HT-29 (cell line): ENCODE results near the gene VMAC. TPM values are rescaled to one million over a fixed set of nuclear protein-coding genes. Genes with fewer than 3 reads are reported as not detected.

ENCODE experiments used
- DNase-seq: peaks from one replicate; pipeline ENCODE4 v3.0.0-alpha.2; 2015; ENCODE audit warnings: low spot score
- total RNA-seq: library from RNA; depleted of rRNA; stranded (reverse); fragments of >200 nt; shearing (Covaris generic); gene quantifications from 2 replicates; pipeline ENCODE4 v1.2.3, GENCODE V29; 2014

The VMAC gene
- total RNA-seq, 1 experiment from 2014 or later: 6.0 TPM

DNA sequence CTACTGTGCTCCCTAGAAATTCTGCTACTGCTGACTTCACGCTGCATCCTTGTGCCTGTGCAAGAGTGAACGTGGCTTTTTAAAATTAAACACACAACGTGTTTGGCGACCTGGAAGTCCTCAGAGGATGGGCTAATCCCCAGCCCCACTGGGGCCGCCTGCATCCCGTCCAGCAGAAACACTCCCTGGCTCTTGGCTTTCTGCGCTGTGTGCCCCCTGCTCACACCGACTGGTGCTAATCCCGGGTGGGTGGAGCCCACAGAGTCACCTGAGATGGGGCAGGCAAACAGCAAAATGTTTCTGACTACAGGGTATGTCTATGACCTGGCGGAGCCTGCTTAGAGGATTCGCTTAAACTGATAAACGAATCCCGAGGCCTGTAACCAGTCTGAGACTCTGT, 24.5 kb downstream of the VMAC start:
- DNase-seq: no peak

DNA sequence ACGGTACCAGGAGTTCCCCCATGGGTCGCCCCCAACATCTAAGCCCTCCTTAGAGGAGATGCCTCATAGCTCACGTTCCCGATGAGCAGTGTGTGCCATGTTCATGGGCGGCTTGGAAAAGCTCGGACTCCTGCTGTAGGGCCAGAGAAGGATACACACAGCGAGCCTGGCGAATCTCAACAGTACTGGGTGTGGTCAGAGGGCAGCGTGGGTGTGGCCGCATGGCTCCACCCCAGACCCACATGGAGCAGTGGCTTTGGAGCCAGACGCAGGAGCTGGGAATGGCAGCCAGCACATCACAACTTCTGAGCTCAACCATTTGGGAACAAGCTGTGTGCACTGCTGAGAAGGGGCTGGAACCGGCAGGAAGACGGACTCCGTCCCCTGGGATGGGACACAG, 25.0 kb downstream of the VMAC start:
- DNase-seq: no peak

DNA sequence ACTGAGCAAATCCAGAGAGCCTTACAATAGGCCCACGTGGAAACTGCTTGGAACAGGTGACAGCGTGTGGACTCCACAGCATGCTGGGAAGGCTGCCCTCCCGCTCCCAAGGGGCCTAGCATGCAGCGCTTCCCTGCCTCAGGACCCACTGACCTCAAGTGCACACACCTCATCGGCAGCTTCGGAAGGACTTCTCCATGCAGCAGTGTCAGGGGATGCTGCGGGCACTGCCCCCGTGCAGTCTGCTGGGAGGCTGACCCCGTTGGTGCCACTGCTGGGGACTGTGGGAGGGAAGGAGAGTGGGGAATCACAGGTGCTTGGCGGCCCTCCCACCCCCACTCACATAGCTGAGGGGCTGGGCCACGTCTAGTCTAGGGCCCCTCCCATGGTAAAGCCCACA, 26.6 kb downstream of the VMAC start:
- DNase-seq: no peak

DNA sequence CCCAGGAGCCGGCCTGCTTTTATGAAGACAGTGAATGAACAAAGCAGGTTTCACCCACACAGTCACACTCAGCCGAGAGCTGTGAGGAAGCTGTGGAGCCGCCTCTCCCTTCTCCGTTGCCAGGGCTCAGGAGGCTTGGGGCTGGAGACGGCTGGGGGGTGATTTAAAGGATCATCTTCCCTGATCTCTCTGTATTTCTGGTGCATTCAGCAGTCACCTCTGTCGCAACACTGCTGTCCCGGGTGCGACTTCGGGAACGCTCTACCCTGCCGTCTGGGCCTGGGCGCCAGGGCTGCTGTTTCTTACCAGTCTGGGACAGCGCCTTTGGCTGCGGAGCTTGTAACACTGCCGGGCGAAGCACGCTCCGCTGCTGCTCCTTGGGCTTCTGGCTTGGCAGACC, 27.5 kb downstream of the VMAC start:
- DNase-seq: no peak

DNA sequence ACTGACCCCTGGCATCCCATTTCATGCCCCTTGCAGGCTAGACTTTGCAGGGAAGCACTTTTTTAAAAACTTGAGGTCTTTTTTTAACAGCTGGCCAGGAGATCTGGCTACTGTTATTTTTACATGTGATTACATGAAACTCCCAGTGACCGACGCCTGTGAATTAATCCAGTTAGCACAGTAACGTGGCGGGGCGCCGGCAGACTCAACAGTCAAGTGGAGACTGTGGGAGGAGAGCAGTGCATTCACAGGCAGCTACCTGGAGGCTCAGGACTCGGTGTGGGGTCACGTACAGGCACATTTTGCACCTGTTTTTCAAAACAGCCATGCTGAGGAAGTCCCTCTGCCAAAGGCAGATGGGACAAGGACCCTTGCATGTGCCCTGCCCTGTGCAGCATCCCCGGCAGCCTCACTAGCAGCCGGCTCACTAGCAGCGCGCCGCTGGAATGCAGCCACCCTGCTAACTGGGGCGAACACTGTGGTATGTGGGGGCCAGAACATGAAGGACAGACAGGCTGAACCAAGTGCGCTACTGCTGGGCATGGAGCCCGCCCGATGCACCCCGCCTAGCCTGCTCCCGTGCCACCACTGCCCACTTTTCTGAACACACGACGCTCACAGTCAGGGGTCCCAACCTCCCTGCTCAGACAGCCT, 28.1 kb downstream of the VMAC start:
- DNase-seq: no peak

DNA sequence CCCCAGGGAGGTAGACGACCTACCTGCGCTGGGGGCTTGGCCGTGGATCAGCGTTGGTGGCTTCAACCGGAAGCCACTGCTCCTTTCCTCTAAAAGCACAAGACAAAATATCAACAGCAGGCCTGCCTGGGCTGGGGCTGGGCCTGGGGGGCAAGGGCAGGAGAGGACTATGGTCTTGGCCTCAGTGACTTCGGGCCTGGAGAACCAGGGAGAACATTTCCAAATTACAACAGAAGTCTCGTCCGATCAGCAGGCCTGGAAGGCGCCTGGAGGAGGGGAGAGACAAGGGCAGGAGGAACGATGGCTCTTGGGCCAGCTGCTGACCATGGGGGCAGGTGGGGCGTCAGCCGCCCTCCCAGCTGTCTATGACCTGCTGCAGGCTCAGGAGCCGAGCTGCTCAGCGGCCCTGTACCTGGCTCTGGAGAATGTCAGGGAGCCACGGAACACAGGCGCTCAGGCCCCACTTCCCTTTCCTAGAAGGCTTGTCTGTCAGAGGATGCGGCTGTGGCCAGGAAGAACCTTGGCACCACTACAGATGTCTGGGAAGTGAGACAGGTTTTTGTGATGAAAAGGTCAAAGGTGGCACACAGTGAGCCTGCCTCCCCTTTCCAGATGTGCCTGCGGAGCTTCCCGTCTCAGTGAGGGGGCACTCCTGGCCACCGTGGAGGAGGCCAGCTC, 28.9 kb downstream of the VMAC start:
- DNase-seq: no peak

DNA sequence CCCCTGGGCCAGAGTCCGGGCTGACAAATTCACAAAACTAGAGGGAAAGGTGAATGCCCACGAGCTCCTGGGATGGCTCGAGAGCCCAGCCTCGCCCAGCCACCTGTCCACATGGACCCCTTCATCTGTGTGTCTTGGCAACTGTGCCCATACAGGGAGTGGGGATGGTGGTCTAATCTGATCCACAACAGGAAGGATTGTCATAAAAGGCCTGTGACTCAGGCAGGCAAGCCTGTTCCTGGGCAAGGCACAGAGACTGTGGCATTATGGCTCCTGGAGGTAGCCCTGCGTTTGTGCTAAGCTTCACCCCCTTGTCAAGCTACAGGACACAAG, 29.4 kb downstream of the VMAC start:
- DNase-seq: no peak

DNA sequence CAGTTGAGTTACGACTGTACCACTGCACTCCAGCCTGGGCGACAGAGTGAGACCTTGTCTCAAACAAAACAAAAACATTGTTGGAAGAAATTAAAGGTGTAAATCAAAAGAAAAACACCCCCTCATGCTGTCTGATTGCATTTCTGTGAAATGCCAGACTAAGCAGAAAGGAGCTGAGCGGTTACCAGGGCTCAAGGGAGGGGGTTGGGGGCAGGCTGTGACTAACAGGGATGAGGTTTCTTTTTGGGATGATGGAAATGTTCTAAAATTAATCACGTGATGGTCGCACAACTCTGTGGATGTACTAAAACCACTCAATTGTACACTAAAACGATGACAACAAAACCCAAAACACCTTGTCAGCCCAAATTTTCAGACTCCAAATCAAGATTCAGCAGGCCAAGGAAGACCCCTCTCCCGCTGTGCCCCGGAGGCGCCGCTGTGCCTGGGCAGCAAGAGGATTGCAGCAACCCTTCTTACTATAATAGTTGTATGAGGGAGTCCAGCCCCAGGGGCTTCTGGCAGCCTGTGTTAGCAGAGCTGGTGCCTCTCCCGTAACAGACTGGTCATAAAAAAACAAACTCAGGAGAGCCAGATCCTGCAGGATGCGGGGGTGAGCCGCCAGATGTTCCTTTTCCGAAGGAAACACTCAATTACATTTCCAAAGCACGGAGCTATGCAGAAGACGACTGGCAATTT, 30.3 kb downstream of the VMAC start:
- DNase-seq: no peak

DNA sequence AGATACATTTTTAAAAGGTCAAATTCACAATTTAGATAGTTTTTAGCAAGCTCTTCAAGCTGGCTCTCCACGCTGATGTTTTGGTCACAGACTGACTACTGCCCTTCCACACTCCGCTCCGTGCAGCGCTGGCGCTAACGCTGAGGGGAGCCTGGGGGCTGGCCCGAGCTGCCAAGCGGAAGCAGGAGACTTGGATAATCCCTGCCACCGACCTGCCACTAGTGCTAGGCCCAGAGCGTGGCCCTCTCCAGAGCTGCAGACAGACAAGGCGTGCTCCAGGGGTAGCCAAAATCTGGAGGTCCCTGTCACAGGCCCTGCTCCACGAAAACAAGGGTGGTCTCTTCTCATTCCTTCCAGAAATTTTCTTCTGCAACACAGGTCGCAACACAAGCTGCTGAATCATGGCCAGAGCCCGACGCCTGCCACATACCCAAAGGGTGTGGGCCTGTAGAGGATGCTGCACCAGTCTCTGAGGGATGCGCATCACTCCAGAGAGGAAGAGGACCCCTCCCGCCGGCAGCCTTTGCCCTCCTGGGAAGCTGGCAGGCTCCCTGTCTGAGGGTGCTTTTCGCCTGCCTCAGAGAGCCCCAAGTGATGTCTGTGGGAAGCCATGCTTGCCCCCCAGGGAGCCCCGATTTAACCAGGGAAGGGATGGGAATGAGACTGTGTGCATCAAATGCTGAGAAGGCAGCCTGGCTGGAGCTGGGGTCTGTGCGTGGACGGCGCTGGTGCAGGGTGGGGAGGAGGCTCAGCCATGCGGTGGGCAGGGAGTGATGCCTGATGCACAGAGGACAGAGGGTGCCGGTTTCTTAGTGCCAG, 31.0 kb downstream of the VMAC start:
- DNase-seq: no peak

DNA sequence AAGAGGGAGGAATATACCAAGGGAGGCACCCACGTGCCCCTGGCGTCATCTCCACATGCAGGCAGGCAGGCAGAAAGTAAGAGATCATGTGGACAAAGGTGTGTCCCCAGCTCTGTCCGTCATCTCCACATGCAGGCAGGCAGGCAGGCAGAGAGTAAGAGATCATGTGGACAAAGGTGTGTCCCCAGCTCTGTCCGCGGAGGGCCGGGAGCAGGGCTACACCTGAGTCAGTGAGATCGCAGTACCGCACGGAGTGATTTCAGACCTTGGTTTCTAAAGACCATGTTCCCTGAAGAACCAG, 31.6 kb downstream of the VMAC start:
- DNase-seq: no peak

DNA sequence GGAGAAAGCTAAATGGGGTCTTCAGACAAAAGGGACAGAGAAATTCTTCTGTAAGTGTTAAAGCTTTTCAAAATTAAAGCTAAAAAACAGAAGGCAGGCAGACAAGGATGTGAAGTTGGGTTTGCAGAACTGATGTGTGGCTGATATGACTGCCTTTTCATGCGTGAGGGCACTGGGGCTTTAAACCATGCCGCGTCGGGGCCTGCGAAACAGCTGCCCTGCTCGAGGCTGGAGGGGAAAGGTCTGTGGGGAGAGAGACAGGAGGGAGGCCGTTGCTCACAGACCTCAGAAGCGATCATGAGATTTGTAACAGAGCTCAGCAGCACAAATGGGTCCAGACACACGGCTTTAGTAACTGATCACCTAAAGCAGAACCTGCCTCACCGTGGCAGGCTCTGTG, 32.9 kb downstream of the VMAC start:
- DNase-seq: no peak

DNA sequence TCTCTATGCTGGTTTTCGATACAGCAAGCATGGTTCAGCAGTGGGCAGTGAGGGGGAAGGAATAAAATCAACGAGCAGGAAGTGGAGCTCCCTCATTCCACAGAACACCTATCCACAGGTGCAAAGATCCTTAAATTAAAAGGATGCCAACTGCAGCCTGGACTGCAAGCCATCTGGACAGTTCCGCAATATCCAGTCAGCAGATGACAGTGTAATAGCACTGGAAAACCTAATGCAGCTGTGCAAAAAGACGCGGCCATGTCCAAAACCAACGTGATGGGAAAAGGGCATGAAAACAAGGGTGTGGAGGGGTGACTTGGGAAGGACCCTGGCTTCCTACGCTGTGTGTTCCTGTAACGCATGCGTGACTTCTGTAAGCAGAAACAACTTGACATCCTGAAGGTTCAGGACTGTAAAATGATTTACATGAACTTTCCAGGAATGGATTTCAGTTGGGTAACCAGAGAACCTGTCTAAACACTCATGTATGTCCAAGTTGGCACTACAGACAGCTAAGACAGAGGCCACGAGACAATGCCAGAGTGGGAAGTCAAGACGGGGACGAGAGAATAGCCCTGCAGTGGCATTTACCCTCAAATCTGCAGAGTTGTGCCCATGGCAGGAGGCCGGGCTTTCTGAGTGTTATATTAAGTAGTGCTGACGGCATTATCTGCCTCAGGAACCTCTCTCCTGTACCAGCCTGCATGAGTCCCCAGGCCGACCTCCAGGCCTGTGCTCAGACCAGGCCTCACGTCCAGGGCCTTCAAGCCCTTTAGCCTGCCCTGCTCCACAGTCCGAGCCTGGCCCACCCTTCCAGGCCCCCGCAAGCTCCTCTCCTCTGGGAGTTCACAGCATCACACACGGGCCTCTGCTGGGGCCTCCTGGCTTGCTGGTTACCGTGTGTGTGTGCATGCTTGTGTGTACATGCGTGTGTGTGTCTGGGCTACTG, 35.9 kb downstream of the VMAC start:
- no peak for DNase-seq

DNA sequence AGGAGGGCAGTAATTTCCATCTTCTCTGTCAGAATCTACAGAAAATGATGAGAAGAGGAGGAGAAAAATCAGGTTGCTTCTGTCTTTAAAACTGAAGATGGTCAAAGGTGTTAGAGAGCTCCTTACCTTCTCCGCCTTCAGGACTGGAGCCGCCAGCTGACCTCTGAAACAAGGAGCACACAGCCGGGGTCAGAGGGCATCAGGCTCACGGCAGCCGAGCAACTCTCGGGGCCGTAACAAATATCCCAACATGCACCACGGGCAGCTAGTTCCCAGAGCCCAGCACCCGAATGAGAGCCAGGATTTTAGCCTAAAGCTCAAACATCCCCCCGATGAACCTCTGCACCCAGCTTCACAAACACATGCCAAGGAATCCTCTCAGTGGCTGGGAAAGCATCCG, 37.0 kb downstream of the VMAC start:
- DNase-seq: no peak

DNA sequence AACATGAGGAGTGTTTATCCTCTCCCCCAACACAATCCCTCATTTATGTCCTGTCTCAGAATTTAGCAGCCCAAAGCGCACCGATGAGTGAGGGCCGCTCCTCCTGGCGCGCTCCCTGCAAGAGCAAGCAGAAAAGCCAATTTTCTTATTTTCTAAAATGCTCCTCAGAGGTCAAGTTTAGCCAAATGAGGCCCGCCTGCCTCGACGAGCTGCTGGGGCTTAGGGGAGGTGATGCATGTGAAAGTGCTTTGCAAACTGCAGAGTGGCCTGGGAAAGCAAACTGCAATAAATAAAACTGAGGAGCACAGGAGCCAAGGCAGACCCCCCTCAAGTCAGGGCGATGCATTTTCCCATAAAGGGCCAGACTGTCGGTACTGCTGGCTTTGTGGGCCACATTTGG, 38.4 kb downstream of the VMAC start:
- DNase-seq: no peak

DNA sequence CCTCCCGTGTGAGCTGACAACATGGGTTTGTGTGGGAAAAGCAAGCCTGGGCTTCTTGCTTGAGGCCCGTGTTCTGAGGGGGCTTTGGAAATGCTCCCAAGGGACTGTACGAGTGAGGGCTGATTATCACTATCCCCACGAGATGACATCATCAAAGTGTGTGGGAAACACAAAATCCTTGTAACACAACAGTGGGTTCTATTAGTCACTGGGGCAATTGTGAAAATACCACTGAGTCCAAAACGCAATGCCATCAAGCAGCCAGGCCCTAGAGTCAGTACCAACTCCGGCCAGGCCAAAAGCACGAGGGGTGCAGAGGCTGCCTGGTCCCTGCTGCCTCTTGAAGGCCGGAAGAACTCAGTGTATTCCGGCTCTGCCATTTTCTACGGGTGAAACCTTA, 39.0 kb downstream of the VMAC start:
- no peak for DNase-seq

DNA sequence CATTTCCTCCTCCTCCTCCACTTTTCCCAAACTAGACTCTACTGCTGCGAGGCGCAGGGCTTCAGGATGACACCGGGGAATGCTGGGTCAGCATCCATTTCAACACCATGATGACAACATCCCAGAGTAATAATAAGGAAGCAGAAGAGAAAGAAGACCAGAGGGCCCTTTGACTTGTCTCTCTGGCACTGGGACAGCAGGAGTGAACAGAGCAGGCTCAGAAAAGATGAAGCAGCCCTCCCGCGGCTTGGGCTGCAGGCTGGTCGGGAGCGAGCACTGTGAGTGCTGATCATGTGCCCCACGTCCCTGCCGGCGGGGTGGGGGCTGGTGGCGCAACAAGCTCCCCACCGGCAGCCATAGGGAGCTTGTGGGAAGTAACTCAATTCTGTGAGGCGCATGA, 42.8 kb downstream of the VMAC start:
- no peak for DNase-seq

DNA sequence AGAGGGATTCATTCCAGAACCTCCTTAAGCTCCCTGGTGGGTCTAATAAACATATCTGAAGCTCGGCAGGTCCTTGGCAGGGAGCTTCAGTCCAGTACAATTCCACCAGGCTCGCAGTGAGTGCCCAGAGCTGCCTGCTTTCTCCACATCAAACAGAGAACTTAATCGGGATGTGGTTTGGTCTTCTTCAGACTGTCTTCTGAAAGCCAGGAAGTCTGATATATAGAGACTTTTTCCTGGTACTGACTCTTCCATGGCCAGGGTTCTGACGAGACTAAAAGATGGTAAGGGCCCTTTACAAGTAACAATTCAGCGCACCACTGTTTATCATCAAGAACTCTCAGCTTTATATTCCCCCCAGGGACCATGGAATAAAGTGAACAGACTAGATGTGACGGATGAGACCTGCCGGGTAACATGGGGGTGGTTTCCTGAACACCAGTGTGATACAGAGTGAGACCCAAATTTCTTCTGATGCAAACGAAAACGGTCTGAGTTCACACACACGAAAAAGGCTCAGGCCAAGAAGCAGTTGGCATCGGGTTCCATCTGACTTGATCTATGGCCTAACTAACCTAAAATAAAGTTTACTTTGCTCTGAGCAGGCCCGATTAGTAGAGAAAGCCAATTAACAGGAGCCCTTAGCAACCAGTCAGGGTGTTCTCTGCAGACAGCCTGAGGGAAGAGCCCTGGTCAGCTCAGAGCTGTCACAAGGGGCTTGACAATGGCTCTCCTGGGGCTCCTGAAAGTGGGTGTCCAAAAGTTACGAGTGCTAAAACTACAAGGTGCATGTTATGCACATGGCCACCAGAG, 44.3 kb downstream of the VMAC start:
- DNase-seq: no peak

DNA sequence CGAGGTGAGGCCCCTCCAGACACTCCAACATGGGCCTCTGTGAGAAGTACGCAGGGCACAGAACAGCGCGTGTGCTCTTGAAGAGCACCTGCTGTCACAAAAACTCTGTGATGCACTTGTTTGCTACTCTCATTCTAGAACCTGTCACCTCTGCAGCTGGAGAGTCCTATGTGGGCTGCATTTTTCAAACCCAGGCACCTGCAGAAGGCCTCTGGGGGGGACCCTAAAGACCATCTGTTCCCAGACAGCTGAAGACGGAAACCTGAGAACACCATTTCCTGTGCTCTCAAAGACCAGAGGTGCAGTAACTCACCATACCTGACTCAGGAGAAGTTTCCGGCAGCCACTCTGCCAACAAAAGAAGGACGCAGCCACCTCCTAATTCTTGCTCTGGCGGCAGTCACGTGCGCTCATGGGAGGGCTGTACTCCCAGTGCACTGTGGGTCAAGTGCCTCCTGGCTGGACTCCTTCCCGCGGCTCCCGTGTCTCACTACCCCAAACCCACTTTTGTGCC, 45.2 kb downstream of the VMAC start:
- no peak for DNase-seq

DNA sequence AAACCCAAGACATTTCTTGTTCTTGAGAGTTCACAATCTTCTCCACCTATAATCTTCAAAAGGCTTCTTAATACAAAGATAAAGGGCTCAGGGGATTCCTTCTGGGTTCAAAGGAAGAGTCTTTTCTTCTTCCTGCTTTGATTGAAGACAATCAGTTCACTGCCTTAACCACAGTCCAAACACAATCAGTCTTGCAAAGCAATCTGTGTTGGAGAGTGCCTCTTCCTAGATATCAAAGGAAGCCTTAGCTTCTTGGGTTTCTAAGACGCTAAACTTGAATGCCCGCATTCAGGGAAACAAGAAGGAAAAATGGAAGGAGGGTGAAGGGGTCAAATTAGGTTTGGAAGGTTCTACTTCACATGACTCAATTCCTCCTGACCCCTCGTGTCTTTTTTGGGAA, 46.1 kb downstream of the VMAC start:
- no peak for DNase-seq

DNA sequence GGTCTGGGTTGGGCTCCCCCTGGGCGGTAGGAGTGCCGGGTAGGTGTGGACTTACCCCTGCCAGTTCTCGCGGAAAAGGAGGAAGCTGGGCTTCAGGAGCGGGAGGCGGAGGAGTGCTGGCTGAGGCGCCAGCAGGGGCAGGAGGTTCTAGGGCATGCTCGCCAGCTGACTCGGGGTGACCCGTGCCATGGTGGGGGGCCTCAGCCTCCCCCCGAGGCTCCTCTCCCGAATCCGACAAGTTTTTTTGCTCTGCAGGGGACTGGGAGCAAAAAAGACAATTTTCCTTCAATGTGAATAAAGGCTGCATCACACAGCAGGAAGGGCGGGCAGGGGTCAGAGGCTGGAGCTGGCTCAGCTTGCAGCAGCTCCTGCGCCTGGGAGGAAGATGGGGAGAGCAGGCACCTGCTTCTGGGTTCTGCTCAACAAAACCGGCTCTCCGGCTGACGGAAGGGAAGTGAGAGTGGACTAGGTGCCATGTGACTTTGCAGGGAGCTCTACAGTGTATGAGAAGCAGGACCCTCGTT, 46.7 kb downstream of the VMAC start:
- DNase-seq: no peak
